GM23338 (cell line): ENCODE measurements around the gene NEUROG2. TPM values are rescaled to one million over a fixed set of nuclear protein-coding genes. Genes with fewer than 3 reads are reported as not detected.
"Not testable (repeated sequence)": the region's sequence is repeated elsewhere in the genome, so short reads cannot be mapped to it uniquely, and the experiment has no call there.

ENCODE experiments used
- ATAC-seq: fragments of 200-7000 bp; cut with Tn5 transposase; 3 replicates; pipeline ENCODE4 v1.9.1; 2020
- DNase-seq: peaks from one replicate; pipeline ENCODE4 v3.0.0-alpha.2; 2015; ENCODE audit warnings: low spot score
- H2AFZ ChIP-seq: fragments of 200-600 bp; sonication (generic); 2 replicates; pipeline ENCODE4 v1.8.0; 2016; ENCODE audit warnings: antibody characterized with exemption, mild to moderate bottlenecking, moderate library complexity
- H3F3A ChIP-seq: fragments of 200-600 bp; sonication (generic); replicated peaks from 2 replicates; pipeline ENCODE4 v1.8.0; 2017; ENCODE audit warnings: antibody characterized with exemption, mixed run types, low read depth
- H3K27ac ChIP-seq: fragments of 200-600 bp; sonication (generic); 2 replicates; pipeline ENCODE4 v1.6.1; 2016; ENCODE audit warnings: low read depth
- H3K27me3 ChIP-seq: fragments of 200-600 bp; sonication (generic); 2 replicates; pipeline ENCODE4 v1.8.0; 2016; ENCODE audit warnings: mild to moderate bottlenecking, mixed run types, moderate library complexity; ENCODE audit not compliant: insufficient read depth
- H3K36me3 ChIP-seq: fragments of 200-600 bp; sonication (generic); 2 replicates; pipeline ENCODE4 v1.8.0; 2016; ENCODE audit warnings: mild to moderate bottlenecking; ENCODE audit not compliant: insufficient read depth
- H3K4me1 ChIP-seq: fragments of 200-600 bp; sonication (generic); 2 replicates; pipeline ENCODE4 v1.8.0; 2016; ENCODE audit warnings: mild to moderate bottlenecking, moderate library complexity; ENCODE audit not compliant: insufficient read depth
- H3K4me2 ChIP-seq: fragments of 200-600 bp; sonication (generic); 2 replicates; pipeline ENCODE4 v1.7.1; 2017; ENCODE audit warnings: mixed run types
- H3K4me3 ChIP-seq: fragments of 200-600 bp; sonication (generic); 2 replicates; pipeline ENCODE4 v1.6.1; 2016; ENCODE audit warnings: mixed run types
- H3K79me2 ChIP-seq: fragments of 200-600 bp; sonication (generic); replicated peaks from 2 replicates; pipeline ENCODE4 v1.8.0; 2017; ENCODE audit warnings: mild to moderate bottlenecking; ENCODE audit not compliant: insufficient read depth
- H3K9me2 ChIP-seq: fragments of 200-600 bp; sonication (generic); 2 replicates; pipeline ENCODE4 v1.8.0; 2017; ENCODE audit not compliant: insufficient read depth
- H4K20me1 ChIP-seq: fragments of 200-600 bp; sonication (generic); replicated peaks from 2 replicates; pipeline ENCODE4 v1.8.0; 2017; ENCODE audit warnings: mild to moderate bottlenecking; ENCODE audit not compliant: insufficient read depth
- H3K27ac Mint-ChIP-seq: 2 replicates; pipeline ENCODE4 v1.8.0; 2020; ENCODE audit warnings: inconsistent platforms, mild to moderate bottlenecking, moderate library complexity, mixed read lengths
- H3K27me3 Mint-ChIP-seq: 3 replicates; pipeline ENCODE4 v1.8.0; 2022; ENCODE audit warnings: low read depth, mild to moderate bottlenecking, moderate library complexity, mixed read lengths, inconsistent platforms; ENCODE audit not compliant: insufficient read depth, poor library complexity
- H3K36me3 Mint-ChIP-seq: 3 replicates; pipeline ENCODE4 v1.8.0; 2021; ENCODE audit warnings: low read depth, mild to moderate bottlenecking, inconsistent platforms, moderate library complexity, mixed read lengths
- H3K4me1 Mint-ChIP-seq: 3 replicates; pipeline ENCODE4 v1.8.0; 2020; ENCODE audit warnings: mild to moderate bottlenecking, inconsistent platforms, mixed read lengths
- H3K4me3 Mint-ChIP-seq: 3 replicates; pipeline ENCODE4 v1.8.0; 2021; ENCODE audit warnings: moderate library complexity, mild to moderate bottlenecking, inconsistent platforms, mixed read lengths
- H3K9me3 Mint-ChIP-seq: 3 replicates; pipeline ENCODE4 v1.8.0; 2020; ENCODE audit warnings: moderate library complexity, mild to moderate bottlenecking, inconsistent platforms, mixed read lengths
- EZH2 ChIP-seq: fragments of 200-600 bp; sonication (generic); IDR thresholded peaks from one replicate; pipeline ENCODE4 v1.8.0; 2017; ENCODE audit warnings: antibody characterized with exemption, mild to moderate bottlenecking, low read depth; ENCODE audit not compliant: unreplicated experiment
- EZH2phosphoT487 ChIP-seq: fragments of 200-600 bp; sonication (generic); IDR thresholded peaks from one replicate; pipeline ENCODE4 v1.8.1; 2018; ENCODE audit warnings: antibody characterized with exemption; ENCODE audit not compliant: unreplicated experiment
- NANOG ChIP-seq: IDR thresholded peaks from 2 replicates; pipeline ENCODE4 v1.6.1; 2016; ENCODE audit warnings: antibody characterized with exemption, borderline replicate concordance
- ZNF114 ChIP-seq: fragments of 250-450 bp; sonication (Bioruptor Pico); IDR thresholded peaks from 2 replicates; pipeline ENCODE4 v1.5.0; 2020; ENCODE audit warnings: mild to moderate bottlenecking, moderate library complexity
- ZNF331 ChIP-seq: fragments of 250-450 bp; sonication (Bioruptor Pico); IDR thresholded peaks from 2 replicates; pipeline ENCODE4 v1.5.0; 2020; ENCODE audit warnings: low read depth, mild to moderate bottlenecking, moderate library complexity
- ZNF462 ChIP-seq: fragments of 250-450 bp; sonication (Bioruptor Pico); IDR thresholded peaks from 2 replicates; pipeline ENCODE4 v1.5.0; 2020; ENCODE audit warnings: mild to moderate bottlenecking, moderate library complexity
- polyA plus RNA-seq: library from polyadenylated mRNA; unstranded; fragments of >200 nt; fragmentation: Nextera tagmentation; extraction: Ambion mirVana; gene quantifications from 2 replicates; pipeline ENCODE4 v1.2.1, GENCODE V29; 2016
- total RNA-seq: library from RNA; depleted of rRNA; stranded (reverse); fragments of >200 nt; shearing (Covaris generic); gene quantifications from 2 replicates; pipeline ENCODE4 v1.2.3, GENCODE V29; 2014
- TF ChIP-seq, protein P1 (sequence below), 2 experiments: fragments of 200-600 bp in 1 of 2; sonication (generic) in 1 of 2; conservative IDR thresholded peaks; 2 replicates each; pipeline versions ENCODE4 v1.5.1 to v1.6.1; 2016 to 2017; ENCODE audit warnings: antibody characterized with exemption in 2 of 2, low read depth in 2 of 2, mild to moderate bottlenecking in 2 of 2, moderate library complexity in 1 of 2

The NEUROG2 gene
- total and polyA plus RNA-seq, 2 experiments from 2014 or later = not detected

DNA sequence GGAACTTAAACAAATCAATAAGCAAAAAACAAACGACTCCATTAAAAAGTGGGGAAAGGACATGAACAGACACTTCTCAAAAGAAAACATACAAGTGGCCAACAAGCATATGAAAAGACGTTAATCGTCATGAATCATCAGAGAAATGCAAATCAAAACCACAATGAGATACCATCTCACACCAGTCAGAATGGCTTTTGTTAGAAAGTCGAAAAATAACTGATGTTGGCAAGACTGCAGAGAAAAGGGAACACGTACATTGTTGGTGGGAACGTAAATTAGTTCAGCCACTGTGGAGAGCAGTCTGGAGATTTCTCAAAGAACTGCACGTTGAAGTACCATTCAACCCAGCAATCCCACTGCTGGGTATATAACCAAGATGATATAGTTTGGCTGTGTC, 23.7 kb downstream of the NEUROG2 start:
- H3K4me3 ChIP-seq = no peak overlapping the region
- H3K4me1 ChIP-seq = no peaks in the 10 kb centered on the region
- Mint-ChIP-seq H3K9me3 (peaks cover 38% of the 10 kb centered on the region), H3K4me3 (no peak overlapping the region), H3K27me3 (no peaks in the 10 kb centered on the region), H3K4me1 (peaks cover 3% of the 10 kb centered on the region; the same call in 2 of the 3 replicates), H3K27ac (no peak overlapping the region), H3K36me3 (peaks cover 16% of the 10 kb centered on the region)
- H3K4me2 ChIP-seq = no peak overlapping the region
- H3K9me2 ChIP-seq = 0 out of 2 replicates have a peak, but pooled peaks cover 4% of the 10 kb centered on the region
- no peaks in the 10 kb centered on the region for H3K79me2 ChIP-seq
- H4K20me1 ChIP-seq = no peaks in the 10 kb centered on the region
- no peak for ATAC-seq
- no peaks in the 10 kb centered on the region for H3K27me3 ChIP-seq
- no peaks in the 10 kb centered on the region for H3F3A ChIP-seq
- TF ChIP-seq, protein P1, sequence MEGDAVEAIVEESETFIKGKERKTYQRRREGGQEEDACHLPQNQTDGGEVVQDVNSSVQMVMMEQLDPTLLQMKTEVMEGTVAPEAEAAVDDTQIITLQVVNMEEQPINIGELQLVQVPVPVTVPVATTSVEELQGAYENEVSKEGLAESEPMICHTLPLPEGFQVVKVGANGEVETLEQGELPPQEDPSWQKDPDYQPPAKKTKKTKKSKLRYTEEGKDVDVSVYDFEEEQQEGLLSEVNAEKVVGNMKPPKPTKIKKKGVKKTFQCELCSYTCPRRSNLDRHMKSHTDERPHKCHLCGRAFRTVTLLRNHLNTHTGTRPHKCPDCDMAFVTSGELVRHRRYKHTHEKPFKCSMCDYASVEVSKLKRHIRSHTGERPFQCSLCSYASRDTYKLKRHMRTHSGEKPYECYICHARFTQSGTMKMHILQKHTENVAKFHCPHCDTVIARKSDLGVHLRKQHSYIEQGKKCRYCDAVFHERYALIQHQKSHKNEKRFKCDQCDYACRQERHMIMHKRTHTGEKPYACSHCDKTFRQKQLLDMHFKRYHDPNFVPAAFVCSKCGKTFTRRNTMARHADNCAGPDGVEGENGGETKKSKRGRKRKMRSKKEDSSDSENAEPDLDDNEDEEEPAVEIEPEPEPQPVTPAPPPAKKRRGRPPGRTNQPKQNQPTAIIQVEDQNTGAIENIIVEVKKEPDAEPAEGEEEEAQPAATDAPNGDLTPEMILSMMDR (conservative IDR thresholded peaks at IDR 0.05; ENCODE audit: low read depth in 2 of 2) = no peak
- no peak for TF ChIP-seq ZNF331 (CRISPR knock-in tag)
- no peak for TF ChIP-seq ZNF462
- no peak for TF ChIP-seq ZNF114 (CRISPR knock-in tag)
- TF ChIP-seq EZH2phosphoT487 = no peak
- TF ChIP-seq EZH2 = no peak
- no peak for TF ChIP-seq NANOG
- H2AFZ ChIP-seq = no peak overlapping the region
- DNase-seq = no peak
- H3K36me3 ChIP-seq = peaks cover 6% of the 10 kb centered on the region; the same call in 1 of the 2 replicates
- H3K27ac ChIP-seq = no peak overlapping the region

- not testable (repeated sequence) for H4K20me1 ChIP-seq, H3K4me2 ChIP-seq, H3K9me2 ChIP-seq, H3K4me1 Mint-ChIP-seq, H3K36me3 ChIP-seq, ATAC-seq, DNase-seq, H3K79me2 ChIP-seq, H3K27me3 ChIP-seq, H3K27me3 Mint-ChIP-seq, H3K27ac ChIP-seq, H3K27ac Mint-ChIP-seq, H3F3A ChIP-seq, H3K4me1 ChIP-seq, H2AFZ ChIP-seq, H3K4me3 Mint-ChIP-seq, H3K4me3 ChIP-seq
- H3K36me3 Mint-ChIP-seq = peaks cover 16% of the 10 kb centered on the region
- H3K9me3 Mint-ChIP-seq = peaks cover 38% of the 10 kb centered on the region
These were observed 25.2 kb downstream of the NEUROG2 start for GRCh38 chr4:112490808-112491207.
